ENCODE measurements around the gene SNX14.

SNX14 gene

DNA sequence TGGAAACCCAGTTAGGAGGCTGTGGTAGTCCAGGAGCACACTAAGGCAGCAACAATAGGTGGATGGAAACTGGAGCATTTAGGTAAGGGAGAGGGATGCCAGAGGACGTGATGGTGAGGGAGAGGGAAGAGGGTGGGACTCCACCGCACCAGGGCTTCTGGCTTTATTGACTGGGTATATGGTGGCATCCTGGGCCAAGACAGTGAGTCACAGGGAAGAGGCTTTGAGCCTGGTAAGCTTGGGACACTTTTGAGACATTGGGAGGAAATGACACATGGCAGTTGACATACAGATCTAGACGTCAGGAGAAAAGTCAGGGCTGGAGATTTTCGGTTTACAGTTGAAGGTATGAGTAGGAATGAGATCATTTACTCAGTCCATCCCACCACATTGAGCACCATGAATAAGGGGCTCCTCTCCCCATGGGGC is 128.9 kb downstream of the SNX14 start:
- DNase-seq (ENCODE audit: low read depth): no peak

DNA sequence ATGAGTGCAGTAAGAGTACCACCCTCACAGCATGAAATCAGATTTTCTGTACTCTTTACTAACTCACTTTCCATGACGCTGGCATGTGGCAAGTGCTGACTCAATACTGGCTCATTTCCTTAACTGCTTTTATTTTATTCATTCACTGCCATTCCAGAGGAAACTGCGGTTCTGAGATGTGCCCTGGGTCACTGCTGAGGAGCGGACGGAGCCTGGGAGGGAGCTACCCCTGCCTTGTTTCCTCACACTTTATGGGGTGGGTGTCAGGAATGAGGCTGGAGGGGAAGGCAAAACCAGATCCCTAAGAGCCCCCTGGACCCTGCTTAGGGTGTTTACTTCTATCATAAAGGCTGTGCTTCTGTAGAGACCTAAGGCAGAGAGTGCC is 129.4 kb downstream of the SNX14 start:
- no peak for DNase-seq (ENCODE audit: low read depth)

DNA sequence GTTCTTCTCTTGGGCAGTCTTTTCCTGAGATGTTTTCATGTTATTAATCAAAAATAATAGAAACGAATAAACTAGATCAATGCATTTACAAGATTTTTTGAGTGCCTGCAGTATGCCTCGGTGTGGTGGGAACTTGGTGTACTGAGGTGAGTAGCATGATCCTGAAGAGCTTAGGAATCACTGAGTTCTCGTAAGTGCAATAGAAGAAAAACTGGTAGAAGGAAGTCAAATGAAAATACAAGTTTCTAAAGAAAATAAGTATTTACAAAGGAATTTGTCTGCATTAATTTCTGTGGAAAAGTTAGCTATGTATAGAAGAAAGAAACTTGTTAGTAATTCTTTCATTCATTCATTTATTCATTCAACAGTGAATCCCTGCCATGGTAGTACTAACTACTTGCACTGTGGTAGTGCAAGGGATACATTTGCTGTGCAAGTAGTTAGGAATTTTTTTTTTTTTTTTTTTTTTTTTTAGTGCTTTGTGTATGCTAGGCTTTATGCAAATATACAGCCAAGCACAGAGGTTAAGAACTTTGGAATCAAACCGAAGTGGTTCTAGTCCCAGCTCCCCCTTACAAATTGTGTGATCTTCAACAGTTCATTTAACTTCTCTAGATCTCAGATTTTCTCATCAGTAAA is 129.9 kb downstream of the SNX14 start:
- no peak for DNase-seq (ENCODE audit: low read depth)

DNA sequence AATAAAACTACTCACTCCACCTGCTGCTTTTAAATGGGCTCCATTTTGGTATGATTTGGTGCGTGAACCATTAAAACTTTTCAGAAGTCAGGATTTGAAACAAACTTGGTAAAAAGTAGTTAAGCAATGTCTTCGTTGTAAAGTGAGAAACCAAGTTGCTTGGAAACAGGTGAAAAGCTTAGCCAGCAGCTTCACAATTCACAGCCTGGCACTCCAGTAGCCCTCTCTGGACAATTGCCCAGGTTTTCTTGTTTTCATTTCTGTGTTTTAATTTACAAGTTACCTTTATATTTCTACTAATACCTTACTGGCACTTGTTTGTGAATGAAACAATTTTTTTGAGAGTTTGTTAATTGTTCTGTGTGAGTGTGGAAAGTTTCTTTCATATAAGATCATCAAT is 131.0 kb downstream of the SNX14 start:
- no peak for DNase-seq (ENCODE audit: low read depth)

DNA sequence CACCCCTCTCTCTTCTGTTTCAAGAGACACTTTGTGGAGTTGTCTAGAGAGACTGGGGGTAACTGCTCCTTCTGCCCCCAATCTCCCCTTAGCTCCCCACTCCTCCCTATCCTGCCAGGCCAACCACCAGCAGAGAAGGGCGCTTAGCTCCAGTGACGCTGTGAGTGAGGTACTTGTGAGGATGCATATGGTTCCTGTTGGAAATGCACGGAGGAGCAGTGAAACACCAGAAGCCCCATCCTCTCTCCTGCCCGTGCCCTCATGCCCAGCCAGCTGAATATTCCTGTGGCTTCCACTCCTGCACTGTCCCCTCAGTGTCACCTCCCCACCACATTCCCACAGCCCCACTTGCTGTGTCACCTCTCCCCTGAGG is 131.9 kb downstream of the SNX14 start:
- DNase-seq (ENCODE audit: low read depth): no peak

DNA sequence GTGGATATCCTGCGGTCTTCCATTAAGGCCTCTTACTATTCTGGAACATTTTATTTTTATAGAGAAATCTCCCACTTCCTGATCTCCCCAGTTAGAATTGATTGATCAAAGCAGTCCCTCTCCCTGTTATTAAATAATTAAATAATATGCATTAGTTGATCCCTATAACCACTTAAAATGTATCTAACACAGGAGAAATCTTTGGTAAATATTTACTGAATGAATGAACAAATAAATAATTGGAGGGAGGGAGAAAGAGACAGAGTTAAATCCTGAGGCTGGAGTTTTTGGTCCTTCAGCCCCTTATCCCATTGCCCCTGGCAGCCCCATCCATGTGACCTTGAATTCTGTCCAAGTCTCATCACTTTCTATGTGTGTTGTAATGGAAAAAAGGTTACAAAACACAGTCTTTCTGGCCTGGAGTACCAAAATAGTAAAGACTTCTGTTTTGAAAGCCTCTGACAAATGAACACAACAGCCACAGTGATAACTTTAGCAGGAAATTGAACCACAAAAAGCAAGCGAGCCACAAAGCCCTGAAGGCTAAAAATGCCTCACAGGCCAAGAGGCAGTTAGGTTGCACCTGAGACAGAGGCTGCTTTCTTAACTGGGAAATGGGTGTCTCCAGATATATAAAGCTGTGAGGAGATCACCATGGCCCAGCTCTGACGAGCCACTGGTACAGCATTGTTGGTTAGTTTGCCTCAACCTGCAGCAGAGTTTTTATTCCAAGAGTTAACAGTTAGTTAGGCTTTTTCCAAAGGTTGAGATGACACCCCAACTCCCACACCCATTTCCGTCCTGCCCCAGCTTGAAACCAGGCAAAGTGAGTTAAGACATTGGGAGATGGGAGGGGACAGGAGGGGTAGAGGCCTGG is 132.5 kb downstream of the SNX14 start:
- DNase-seq (ENCODE audit: low read depth): no peak

DNA sequence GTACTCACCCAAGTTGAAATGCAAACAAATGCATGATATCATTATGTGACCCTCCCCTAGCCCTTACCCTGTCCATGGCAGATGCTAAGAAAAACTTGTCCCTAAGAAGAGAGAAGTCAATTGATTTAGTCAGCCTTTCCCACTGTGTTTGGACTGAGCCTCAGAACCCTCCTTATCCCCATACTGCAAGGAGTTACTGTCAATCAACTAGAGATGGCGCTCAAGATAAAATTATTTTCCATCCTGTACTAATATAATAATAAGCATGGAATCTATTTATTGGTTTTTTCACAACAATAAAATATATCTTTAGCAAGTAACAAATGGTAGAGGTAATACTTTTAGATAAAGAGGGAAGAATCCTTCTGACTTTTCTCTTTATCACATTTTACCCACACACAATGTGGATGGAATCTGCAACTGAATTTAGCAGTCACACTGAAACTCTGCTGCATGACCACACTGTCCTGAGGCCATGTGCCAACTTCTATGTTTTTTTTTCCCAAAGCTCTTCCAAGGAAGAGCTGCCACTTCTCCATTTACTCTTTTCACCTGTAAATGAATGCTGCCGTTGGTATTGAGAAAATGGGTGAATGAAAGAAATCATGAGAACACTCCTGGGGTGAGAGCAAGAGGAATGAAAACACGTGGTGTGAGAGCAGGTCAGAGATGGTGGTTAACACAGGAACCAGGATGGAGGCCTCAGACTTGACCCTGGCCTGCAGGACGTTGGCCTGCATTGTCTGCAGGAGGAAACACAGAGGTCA is 133.3 kb downstream of the SNX14 start:
- DNase-seq (ENCODE audit: low read depth): no peak

DNA sequence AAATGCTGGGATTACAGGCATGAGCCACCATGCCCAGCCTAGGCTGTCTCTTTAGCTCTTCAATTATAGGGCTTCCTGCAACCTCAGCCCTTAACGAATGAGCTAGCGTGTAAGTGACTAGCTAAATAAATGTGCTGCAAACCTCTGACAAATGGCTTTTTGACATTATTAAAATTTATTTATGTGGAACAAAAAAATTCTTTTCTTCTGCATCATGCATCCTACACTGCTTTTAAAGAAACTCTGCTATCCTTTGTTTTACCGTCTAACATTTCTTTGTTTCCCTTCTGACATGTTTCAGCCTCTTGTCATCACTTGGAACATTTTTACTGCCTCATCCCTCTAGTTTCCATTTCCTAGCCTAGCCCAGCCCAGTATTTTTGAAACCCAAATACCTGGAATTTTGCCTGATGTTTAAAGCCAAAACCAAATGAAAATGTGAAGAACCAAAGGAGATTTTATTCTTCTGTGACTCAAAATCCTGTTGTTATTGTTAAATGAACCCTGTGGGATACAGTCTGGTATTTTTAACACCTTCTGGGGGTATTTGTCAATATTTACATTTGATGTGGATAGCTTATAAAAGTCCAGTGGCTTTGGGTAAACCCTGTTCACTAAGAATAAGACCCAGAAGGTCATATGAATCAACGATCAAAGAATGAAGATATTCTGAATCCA is 134.3 kb downstream of the SNX14 start:
- DNase-seq (ENCODE audit: low read depth): no peak

DNA sequence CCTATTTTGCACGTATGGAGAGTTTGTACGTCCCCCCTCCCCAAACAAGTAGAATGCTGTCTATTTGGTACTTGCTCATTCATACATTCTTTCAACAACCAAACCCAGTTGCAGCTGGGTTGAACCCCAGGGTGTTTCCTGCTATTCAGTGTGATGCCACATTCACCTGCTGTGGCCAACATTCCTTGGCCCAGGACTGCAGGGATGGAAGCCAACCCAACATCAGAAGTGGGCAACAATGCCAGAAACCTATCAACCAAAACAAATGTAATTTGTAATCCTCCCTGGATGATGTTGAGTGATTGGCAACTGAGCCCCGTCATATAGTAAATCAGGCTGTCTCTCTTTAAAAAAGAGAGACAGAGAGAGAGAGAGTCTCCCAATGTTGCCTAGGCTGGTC is 134.9 kb downstream of the SNX14 start:
- no peak for DNase-seq (ENCODE audit: low read depth)

DNA sequence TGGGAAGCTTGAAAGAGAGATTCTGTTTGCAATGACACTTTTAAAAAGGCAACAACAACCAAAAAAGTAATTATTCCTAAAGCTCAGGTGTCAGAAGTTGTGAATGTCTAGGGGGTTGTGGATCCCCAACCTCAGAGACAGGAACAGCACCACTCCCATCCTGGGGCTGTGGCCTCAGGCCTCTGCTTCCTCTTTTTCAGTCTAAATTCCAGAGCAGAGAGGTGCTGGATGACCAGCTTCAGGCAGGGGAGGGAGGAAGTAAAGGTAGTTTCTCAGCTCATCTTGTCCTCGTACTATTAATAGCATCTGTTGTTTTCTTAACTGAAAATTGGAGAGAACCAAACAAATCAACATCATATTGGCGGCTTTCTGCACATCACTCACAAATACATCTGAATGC is 135.5 kb downstream of the SNX14 start:
- no peak for DNase-seq (ENCODE audit: low read depth)

DNA sequence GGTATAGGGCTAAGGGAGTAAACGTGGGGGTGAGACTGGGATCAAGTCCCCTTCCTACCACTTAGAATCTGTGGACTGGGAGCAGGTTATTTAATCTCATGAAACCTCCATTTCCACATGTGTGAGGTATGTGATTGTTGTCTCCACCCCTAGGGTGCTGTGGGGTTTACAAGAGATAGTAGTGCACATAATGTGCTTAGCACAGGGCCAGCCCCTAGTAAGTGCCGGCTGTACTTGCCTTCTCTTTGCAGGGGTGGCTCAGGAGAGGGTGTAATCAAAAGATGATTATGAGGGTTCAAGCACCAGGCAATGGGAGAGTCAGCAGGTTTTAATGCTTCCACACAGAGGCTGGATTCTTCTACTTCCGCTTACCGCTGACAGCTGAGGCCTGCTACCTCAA is 136.9 kb downstream of the SNX14 start:
- DNase-seq (ENCODE audit: low read depth): no peak
